ENCODE measurements around the gene SHB. TPM values are rescaled to one million over a fixed set of nuclear protein-coding genes. Genes with fewer than 3 reads are reported as not detected.

SHB gene
- total RNA-seq, 2 donors from 2014 or later: 41.7 to 57.9 TPM

GRCh38 chr9:37936965-37937364 lies 132.1 kb downstream of the SHB start:
- Histone ChIP-seq H3K4me1 (ENCODE audit: control insufficient read depth in 1 of 2, low read depth in 2 of 2) (peaks cover 15 to 43% of the 10 kb centered on the region in 2 donors), H3K4me3 (no peak overlapping the region), H3K27me3 (replicated peaks; ENCODE audit: insufficient read depth) (no peaks in the 10 kb centered on the region), H3K9me3 (no peaks in the 10 kb centered on the region), H3K36me3 (no peaks in the 10 kb centered on the region), H3K27ac (peak overlapping the region in 1 of 2 donors; percentile 15)
- ATAC-seq (ENCODE audit: insufficient number of reproducible peaks, low FRiP score, low read depth) (no peak), DNase-seq (ENCODE audit: low spot score) (no peak)
- TF ChIP-seq, protein P1, sequence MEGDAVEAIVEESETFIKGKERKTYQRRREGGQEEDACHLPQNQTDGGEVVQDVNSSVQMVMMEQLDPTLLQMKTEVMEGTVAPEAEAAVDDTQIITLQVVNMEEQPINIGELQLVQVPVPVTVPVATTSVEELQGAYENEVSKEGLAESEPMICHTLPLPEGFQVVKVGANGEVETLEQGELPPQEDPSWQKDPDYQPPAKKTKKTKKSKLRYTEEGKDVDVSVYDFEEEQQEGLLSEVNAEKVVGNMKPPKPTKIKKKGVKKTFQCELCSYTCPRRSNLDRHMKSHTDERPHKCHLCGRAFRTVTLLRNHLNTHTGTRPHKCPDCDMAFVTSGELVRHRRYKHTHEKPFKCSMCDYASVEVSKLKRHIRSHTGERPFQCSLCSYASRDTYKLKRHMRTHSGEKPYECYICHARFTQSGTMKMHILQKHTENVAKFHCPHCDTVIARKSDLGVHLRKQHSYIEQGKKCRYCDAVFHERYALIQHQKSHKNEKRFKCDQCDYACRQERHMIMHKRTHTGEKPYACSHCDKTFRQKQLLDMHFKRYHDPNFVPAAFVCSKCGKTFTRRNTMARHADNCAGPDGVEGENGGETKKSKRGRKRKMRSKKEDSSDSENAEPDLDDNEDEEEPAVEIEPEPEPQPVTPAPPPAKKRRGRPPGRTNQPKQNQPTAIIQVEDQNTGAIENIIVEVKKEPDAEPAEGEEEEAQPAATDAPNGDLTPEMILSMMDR (IDR thresholded peaks at IDR 0.05): no peak

GRCh38 chr9:37936376-37936775 lies 132.7 kb downstream of the SHB start:
- TF ChIP-seq, protein P1 (IDR thresholded peaks at IDR 0.05): no peak
- ATAC-seq (ENCODE audit: insufficient number of reproducible peaks, low FRiP score, low read depth) (no peak), DNase-seq (ENCODE audit: low spot score) (no peak)
- Histone ChIP-seq H3K9me3 (no peaks in the 10 kb centered on the region), H3K4me3 (no peak overlapping the region), H3K27me3 (replicated peaks; ENCODE audit: insufficient read depth) (no peaks in the 10 kb centered on the region), H3K4me1 (ENCODE audit: control insufficient read depth in 1 of 2, low read depth in 2 of 2) (peaks cover 15 to 37% of the 10 kb centered on the region in 2 donors), H3K36me3 (no peaks in the 10 kb centered on the region), H3K27ac (no peak overlapping the region)

DNA sequence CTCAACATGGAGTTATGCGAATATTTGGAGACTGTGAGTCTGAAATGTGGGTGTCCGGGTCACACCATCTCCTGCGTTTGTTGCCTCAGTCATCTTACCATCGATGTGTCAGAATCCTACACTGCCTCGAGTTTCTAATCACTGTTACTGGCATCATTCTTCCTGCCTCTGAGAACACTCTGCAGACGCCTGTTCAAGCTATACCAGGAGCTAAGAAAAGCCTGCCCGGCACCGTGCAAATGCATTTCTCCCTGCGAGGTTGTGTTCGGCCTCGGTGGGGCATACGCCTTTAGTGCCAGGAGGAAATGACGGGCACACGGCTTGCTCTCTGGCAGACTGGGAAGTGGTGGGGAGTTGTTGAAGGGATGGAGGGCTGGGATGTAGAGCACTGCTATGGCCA lies 133.9 kb downstream of the SHB start:
- H3K9me3 ChIP-seq: no peaks in the 10 kb centered on the region
- DNase-seq (ENCODE audit: low spot score) (no peak), ATAC-seq (ENCODE audit: insufficient number of reproducible peaks, low FRiP score, low read depth) (no peak)
- TF ChIP-seq, protein P1 (IDR thresholded peaks at IDR 0.05): no peak
- no peaks in the 10 kb centered on the region for H3K36me3 ChIP-seq
- H3K27me3 ChIP-seq (replicated peaks; ENCODE audit: insufficient read depth): no peaks in the 10 kb centered on the region
- peaks cover 15 to 37% of the 10 kb centered on the region in 2 donors for H3K4me1 ChIP-seq (ENCODE audit: control insufficient read depth in 1 of 2, low read depth in 2 of 2)
- H3K4me3 ChIP-seq: no peak overlapping the region
- H3K27ac ChIP-seq: no peak overlapping the region

DNA sequence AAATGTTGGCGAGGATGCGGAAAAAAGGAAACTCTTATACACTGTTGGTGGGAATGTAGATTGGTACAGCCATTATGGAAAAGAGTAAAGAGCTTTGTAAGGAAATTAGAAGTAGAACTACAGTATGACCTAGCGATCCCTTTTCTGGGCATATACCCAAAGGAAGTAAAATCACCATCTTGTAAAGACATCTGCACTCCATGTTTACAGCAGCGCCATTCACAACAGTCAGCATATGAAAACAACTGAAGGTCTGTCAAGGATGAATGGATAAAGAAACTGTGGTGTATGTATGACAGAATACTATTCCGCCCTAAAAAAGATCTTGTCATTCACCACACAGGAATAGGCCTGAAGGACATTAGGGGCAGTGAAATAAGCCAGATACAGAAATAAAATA lies 137.4 kb downstream of the SHB start:
- TF ChIP-seq, protein P1 (IDR thresholded peaks at IDR 0.05): no peak
- DNase-seq (ENCODE audit: low spot score) (no peak), ATAC-seq (ENCODE audit: insufficient number of reproducible peaks, low FRiP score, low read depth) (no peak)
- Histone ChIP-seq H3K4me3 (no peak overlapping the region), H3K27me3 (replicated peaks; ENCODE audit: insufficient read depth) (no peaks in the 10 kb centered on the region), H3K36me3 (no peaks in the 10 kb centered on the region), H3K4me1 (ENCODE audit: control insufficient read depth in 1 of 2, low read depth in 2 of 2) (peaks cover 0 to 29% of the 10 kb centered on the region in 2 donors), H3K9me3 (no peaks in the 10 kb centered on the region), H3K27ac (no peak overlapping the region)

GRCh38 chr9:37929441-37929895 lies 139.6 kb downstream of the SHB start:
- Histone ChIP-seq H3K27ac (no peak overlapping the region), H3K4me1 (ENCODE audit: control insufficient read depth in 1 of 2, low read depth in 2 of 2) (peaks cover 3 to 42% of the 10 kb centered on the region in 2 donors), H3K9me3 (no peaks in the 10 kb centered on the region), H3K27me3 (replicated peaks; ENCODE audit: insufficient read depth) (no peaks in the 10 kb centered on the region), H3K36me3 (no peaks in the 10 kb centered on the region), H3K4me3 (no peak overlapping the region)
- DNase-seq (ENCODE audit: low spot score) (no peak), ATAC-seq (ENCODE audit: insufficient number of reproducible peaks, low FRiP score, low read depth) (no peak)
- TF ChIP-seq, protein P1 (IDR thresholded peaks at IDR 0.05): no peak

Measured in thoracic aorta (tissue), 2 donors.